ENCODE results near the gene LBHD2.

GRCh38 chr14:103064978-103065377 lies 19.0 kb upstream of the LBHD2 start:
- TF ChIP-seq CTCF (IDR thresholded peaks at IDR 0.05) (no peak), POLR2AphosphoS5 (IDR thresholded peaks at IDR 0.05) (no peak)
